Measurements from ENCODE around the gene MIER1.

Gene MIER1

GRCh38 chr1:67001682-67002425, 77.1 kb downstream of the MIER1 start:
- DNase-seq, result no peak

- DNase-seq, result no peak
These were observed 79.4 kb downstream of the MIER1 start for GRCh38 chr1:67004176-67004575.

GRCh38 chr1:67005068-67005467, 80.3 kb downstream of the MIER1 start:
- no peak for DNase-seq

- no peak for DNase-seq
These were observed 85.0 kb downstream of the MIER1 start for GRCh38 chr1:67009792-67010191.

- DNase-seq, result no peak
These were observed 88.8 kb downstream of the MIER1 start for GRCh38 chr1:67013573-67013972.

GRCh38 chr1:67018574-67018973, 93.8 kb downstream of the MIER1 start:
- no peak for DNase-seq

DNA sequence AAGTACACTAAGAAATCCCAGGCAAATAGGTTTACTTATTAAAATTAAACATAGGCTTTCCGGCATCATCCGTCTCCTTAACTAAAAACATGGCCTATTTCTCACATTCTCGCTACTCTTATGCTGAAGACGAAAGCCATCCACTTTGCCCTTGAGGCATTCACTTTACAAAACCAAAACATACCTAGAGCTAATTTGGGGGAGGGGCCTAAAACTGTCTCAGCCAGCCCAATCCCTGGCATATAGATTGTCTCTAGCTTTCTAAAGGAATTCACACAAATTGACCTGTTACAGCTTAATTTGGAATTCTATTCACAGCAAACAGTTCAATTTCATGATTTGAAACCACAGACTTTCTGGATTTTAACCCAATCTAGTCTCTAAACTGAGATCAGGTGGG, 94.3 kb downstream of the MIER1 start:
- DNase-seq, result no peak

- peak; percentile 36 for DNase-seq
These were observed 94.9 kb downstream of the MIER1 start for GRCh38 chr1:67019600-67020136.

DNA sequence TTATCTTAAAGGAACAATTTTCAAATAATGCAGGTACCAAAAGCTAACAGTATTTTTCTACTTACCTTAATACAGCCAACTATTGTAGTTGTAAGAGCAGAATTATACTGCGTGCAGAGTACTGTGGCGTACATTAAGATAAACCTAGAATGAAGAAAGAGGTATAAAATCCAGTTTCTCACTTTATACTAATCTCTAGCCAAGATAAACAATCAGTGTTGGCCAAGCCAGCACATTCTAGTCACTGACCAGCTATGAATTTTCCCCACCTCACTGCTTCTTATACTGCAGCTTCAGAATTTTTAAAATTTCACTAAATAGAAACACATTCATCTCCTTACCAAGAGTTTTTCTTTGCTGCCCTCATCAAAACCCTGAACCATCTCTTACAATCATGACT, 95.5 kb downstream of the MIER1 start:
- no peak for DNase-seq

DNA sequence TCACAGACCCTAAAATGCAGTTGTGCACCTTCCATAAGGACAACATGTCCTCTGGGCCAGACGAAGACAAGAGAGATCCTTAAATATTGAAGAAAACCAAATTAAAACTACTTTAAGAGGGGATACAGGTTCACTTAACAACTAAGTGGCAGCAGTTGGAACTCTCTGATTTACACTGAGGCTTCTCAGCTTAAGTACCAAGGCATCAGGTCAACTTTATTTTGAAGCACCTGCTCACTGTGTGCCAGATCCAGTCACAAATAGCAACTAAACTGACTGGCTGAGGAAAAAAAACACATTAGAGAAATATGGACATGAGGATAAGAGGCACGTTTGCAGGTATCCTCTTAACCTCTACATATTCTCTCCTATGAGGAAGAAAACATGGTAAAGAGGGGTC, 96.0 kb downstream of the MIER1 start:
- no peak for DNase-seq

DNA sequence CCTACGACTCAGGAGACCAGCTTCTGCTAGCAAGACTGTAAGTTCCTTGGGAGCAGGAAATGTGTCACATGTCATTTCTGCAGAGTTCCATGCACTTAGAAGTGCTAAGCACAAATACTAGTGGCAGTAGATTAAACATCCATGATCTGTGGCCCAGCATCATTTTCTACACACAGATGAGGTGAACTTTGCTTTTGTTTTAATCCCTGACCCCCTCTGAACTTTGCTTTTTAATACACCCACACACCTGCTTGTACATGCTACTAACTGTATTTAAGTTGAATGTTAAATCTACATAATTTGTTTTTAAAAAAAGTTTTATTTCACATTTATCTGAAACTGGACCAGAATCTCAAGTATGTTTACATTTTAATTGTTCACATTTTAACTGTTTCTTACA, 104.7 kb downstream of the MIER1 start:
- DNase-seq, result no peak

DNA sequence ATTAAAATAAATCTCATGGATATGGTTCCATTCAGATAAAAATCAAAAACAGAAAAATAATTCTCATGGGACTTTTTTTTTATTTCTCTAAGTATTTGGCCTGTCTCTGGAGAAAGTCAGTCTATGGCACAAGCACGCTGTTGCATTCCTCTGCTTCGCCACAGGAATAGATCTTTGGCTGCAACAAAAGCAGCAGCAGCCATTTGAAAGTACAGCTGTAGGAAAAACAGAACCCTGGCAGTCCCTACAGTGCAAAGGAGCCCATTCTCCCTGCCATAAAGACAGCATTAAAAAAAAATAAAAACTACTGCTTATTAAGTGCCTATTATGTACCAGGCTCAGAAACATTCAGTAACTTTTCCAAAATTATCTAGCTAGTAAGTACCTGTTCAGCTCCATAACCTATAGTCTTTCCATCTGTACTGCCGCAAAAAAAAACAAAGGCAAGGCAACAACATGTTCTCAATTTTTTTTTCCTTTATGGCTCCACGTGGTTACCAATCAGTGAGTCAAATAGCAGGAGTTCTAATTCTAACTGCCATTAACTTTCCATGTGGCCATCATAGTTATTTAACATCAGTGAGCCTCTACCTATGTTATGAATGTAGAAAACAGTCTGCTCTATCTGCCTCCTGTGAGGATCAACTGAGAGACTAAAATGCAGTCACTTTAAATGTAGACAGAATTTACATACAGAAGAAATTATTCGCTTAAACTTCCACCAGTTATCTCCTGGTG, 106.5 kb downstream of the MIER1 start:
- no peak for DNase-seq

DNA sequence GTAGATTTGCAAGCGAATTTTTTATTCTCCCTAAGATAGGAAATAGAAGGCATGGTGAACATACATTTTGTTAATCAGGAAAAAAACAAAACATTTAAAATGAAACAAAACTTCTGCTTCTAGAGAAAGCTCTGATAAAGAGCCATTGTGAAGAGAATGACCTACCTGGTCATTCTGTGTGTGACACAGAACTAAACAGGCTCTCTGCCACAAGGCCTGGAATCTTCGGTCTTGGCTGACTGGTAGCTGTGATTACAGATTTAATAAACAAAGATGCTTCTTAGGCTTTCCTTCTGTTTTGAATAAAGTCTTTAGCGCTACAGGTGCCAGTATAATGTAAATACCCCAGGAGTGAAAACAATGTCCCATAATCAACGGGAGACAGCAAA, 107.1 kb downstream of the MIER1 start:
- no peak for DNase-seq
